HL-60 (cell line): Measurements from ENCODE around the gene TXN.

Source experiments
- DNase-seq, 2 experiments: peaks; one replicate each; pipeline ENCODE4 v3.0.0-alpha.2; 2010 to 2020; ENCODE audit warnings: low read depth in 1 of 2, low spot score in 1 of 2
- H3K27ac ChIP-seq: fragments of 250-450 bp; sonication (Bioruptor Pico); replicated peaks from 2 replicates; pipeline ENCODE4 v1.5.1; 2020; ENCODE audit warnings: mild to moderate bottlenecking, moderate library complexity
- H3K27me3 ChIP-seq: fragments of 250-450 bp; sonication (Bioruptor Pico); 2 replicates; pipeline ENCODE4 v1.5.1; 2021; ENCODE audit warnings: mild to moderate bottlenecking, moderate library complexity; ENCODE audit not compliant: insufficient read depth, poor library complexity, severe bottlenecking
- H3K4me3 ChIP-seq: replicated peaks from 2 replicates; pipeline ENCODE4 v1.5.1; 2011; ENCODE audit warnings: mild to moderate bottlenecking, control low read depth, low read length; ENCODE audit not compliant: insufficient read depth
- CTCF ChIP-seq: IDR thresholded peaks from one replicate; pipeline ENCODE4 v1.5.1; 2011; ENCODE audit warnings: low read length, control low read depth, inconsistent platforms; ENCODE audit not compliant: insufficient read depth
- GABPA ChIP-seq: IDR thresholded peaks from 2 replicates; pipeline ENCODE4 v1.6.1; 2012; ENCODE audit warnings: low read depth
- POLR2AphosphoS5 ChIP-seq: IDR thresholded peaks from 2 replicates; pipeline ENCODE4 v1.6.1; 2012; ENCODE audit warnings: low read depth
- REST ChIP-seq: IDR thresholded peaks from 2 replicates; pipeline ENCODE4 v1.6.1; 2012; ENCODE audit warnings: low read depth; ENCODE audit not compliant: insufficient replicate concordance
- SPI1 ChIP-seq: IDR thresholded peaks from 2 replicates; pipeline ENCODE4 v1.6.1; 2012; ENCODE audit warnings: low read depth, mild to moderate bottlenecking, borderline replicate concordance

TXN gene

GRCh38 chr9:110288503-110288902 is 32.2 kb upstream of the TXN start:
- no peak overlapping the region for H3K27ac ChIP-seq
- no peak for TF ChIP-seq REST
- TF ChIP-seq SPI1: no peak
- no peak for TF ChIP-seq POLR2AphosphoS5
- TF ChIP-seq GABPA: no peak
- TF ChIP-seq CTCF: no peak
- no peaks in the 10 kb centered on the region for H3K27me3 ChIP-seq
- no peak for DNase-seq
- no peak overlapping the region for H3K4me3 ChIP-seq

GRCh38 chr9:110287289-110287680 is 31.0 kb upstream of the TXN start:
- H3K27me3 ChIP-seq: no peaks in the 10 kb centered on the region
- no peak overlapping the region for H3K27ac ChIP-seq
- no peak for TF ChIP-seq SPI1
- no peak for TF ChIP-seq GABPA
- TF ChIP-seq REST: no peak
- no peak for TF ChIP-seq POLR2AphosphoS5
- TF ChIP-seq CTCF: no peak
- DNase-seq: no peak
- H3K4me3 ChIP-seq: no peak overlapping the region

- no peaks in the 10 kb centered on the region for H3K27me3 ChIP-seq
Measured at GRCh38 chr9:110284211-110284844, 28.0 kb upstream of the TXN start.

More at GRCh38 chr9:110284211-110284844, 28.0 kb upstream of the TXN start:
- TF ChIP-seq SPI1 (no peak), POLR2AphosphoS5 (no peak), CTCF (no peak), GABPA (no peak), REST (no peak)
- Histone ChIP-seq H3K4me3 (no peak overlapping the region), H3K27ac (no peak overlapping the region)
- DNase-seq: no peak
